PC-3 (cell line): ENCODE data around the gene HOXC10. TPM values are rescaled to one million over a fixed set of nuclear protein-coding genes. Genes with fewer than 3 reads are reported as not detected.

Experiments
- ATAC-seq: fragments of 200-7000 bp; cut with Tn5 transposase; 2 replicates; pipeline ENCODE4 v1.9.1; 2020; ENCODE audit warnings: mild to moderate bottlenecking, moderate library complexity
- BruUV-seq: library from RNA; stranded (reverse); fragments of 400-500 nt; replicated peaks from 2 replicates; lab custom pipeline; 2021; lab: Mats Ljungman, UMichigan
- CTCF ChIA-PET: fragments of 300-600 bp; sonication (Branson Sonifier 250); formaldehyde crosslinking; loops from one replicate; lab custom pipeline; 2022; ENCODE audit warnings: antibody characterized with exemption; lab: Charles Lee
- POLR2A ChIA-PET: fragments of 300-600 bp; sonication (Branson Sonifier 250); formaldehyde crosslinking; loops from one replicate; lab custom pipeline; 2022; ENCODE audit warnings: antibody characterized with exemption; ENCODE audit not compliant: unreplicated experiment; lab: Charles Lee
- DNase-seq: peaks from one replicate; pipeline ENCODE4 v3.0.0-alpha.2; 2015
- H2AFZ ChIP-seq: fragments of 300-600 bp; sonication (generic); 2 replicates; pipeline ENCODE4 v1.6.0; 2016; ENCODE audit warnings: antibody characterized with exemption, low read length
- H3F3A ChIP-seq: fragments of 300-600 bp; sonication (generic); one replicate; pipeline ENCODE4 v1.6.0; 2017; ENCODE audit warnings: antibody characterized with exemption, low read length, control low read depth, mild to moderate bottlenecking; ENCODE audit not compliant: unreplicated experiment
- H3K27ac ChIP-seq: fragments of 300-600 bp; sonication (generic); 2 replicates; pipeline ENCODE4 v1.5.1; 2016; ENCODE audit warnings: mild to moderate bottlenecking, low read length
- H3K27me3 ChIP-seq: fragments of 300-600 bp; sonication (generic); 2 replicates; pipeline ENCODE4 v1.6.1; 2016; ENCODE audit warnings: low read length, mixed read lengths
- H3K36me3 ChIP-seq: fragments of 300-600 bp; sonication (generic); 2 replicates; pipeline ENCODE4 v1.6.1; 2016; ENCODE audit warnings: low read depth, mixed run types, low read length, mixed read lengths
- H3K4me1 ChIP-seq: fragments of 300-600 bp; sonication (generic); 2 replicates; pipeline ENCODE4 v1.5.1; 2016; ENCODE audit warnings: low read length; ENCODE audit not compliant: insufficient read depth
- H3K4me2 ChIP-seq: fragments of 300-600 bp; sonication (generic); 2 replicates; pipeline ENCODE4 v1.6.0; 2016; ENCODE audit warnings: low read length
- H3K4me3 ChIP-seq: fragments of 300-600 bp; sonication (generic); 2 replicates; pipeline ENCODE4 v1.5.1; 2016; ENCODE audit warnings: mild to moderate bottlenecking, low read length, mixed read lengths
- H3K79me2 ChIP-seq: fragments of 300-600 bp; sonication (generic); 2 replicates; pipeline ENCODE4 v1.6.1; 2017; ENCODE audit warnings: low read length, mixed read lengths
- H3K9ac ChIP-seq: fragments of 300-600 bp; sonication (generic); 2 replicates; pipeline ENCODE4 v1.6.0; 2016; ENCODE audit warnings: mild to moderate bottlenecking, low read length
- H3K9me2 ChIP-seq: fragments of 300-600 bp; sonication (generic); replicated peaks from 2 replicates; pipeline ENCODE4 v1.6.1; 2016; ENCODE audit warnings: mixed run types, low read length, mixed read lengths
- H3K9me3 ChIP-seq: fragments of 300-600 bp; sonication (generic); 2 replicates; pipeline ENCODE4 v1.6.1; 2016; ENCODE audit warnings: low read length, mixed read lengths
- H4K20me1 ChIP-seq: fragments of 300-600 bp; sonication (generic); 2 replicates; pipeline ENCODE4 v1.6.1; 2016; ENCODE audit warnings: low read length, mixed read lengths
- CTCF ChIP-seq: fragments of 300-600 bp; sonication (generic); conservative IDR thresholded peaks from 2 replicates; pipeline ENCODE4 v1.5.1; 2017; ENCODE audit warnings: antibody characterized with exemption, low read depth, mild to moderate bottlenecking, low read length
- EZH2 ChIP-seq: fragments of 300-600 bp; sonication (generic); IDR thresholded peaks from one replicate; pipeline ENCODE4 v1.6.1; 2017; ENCODE audit warnings: antibody characterized with exemption, mild to moderate bottlenecking, low read length; ENCODE audit not compliant: unreplicated experiment
- EZH2phosphoT487 ChIP-seq: fragments of 300-600 bp; sonication (generic); IDR thresholded peaks from 2 replicates; pipeline ENCODE4 v1.6.1; 2018; ENCODE audit warnings: mild to moderate bottlenecking, antibody characterized with exemption, low read length, borderline replicate concordance
- intact Hi-C: fragments of 100-400 bp; cut with micrococcal nuclease; formaldehyde crosslinking; loops from 2 replicates; pipeline ENCODE4 v1.9.0; 2023
- total RNA-seq: library from RNA; depleted of rRNA; stranded (reverse); fragments of >200 nt; gene quantifications from 2 replicates; pipeline ENCODE4 v1.2.3, GENCODE V29; 2014

The HOXC10 gene
- total RNA-seq, 1 experiment from 2014 or later: 0.69 TPM

GRCh38 chr12:54020591-54021405 lies 35.9 kb downstream of the HOXC10 start:
- H2AFZ ChIP-seq: no peak overlapping the region
- H3K79me2 ChIP-seq: peaks cover 81% of the 10 kb centered on the region
- H3K4me2 ChIP-seq: no peak overlapping the region
- H3K4me1 ChIP-seq: peaks cover 12% of the 10 kb centered on the region
- intact Hi-C loops: no loop called here
- H3K9ac ChIP-seq: no peak overlapping the region
- BruUV-seq: no TSS peak
- CTCF ChIA-PET: interaction anchor here (0.7 kb wide), 1 partner anchor 11 kb away, joined by 8 read pairs; no protein-coding TSS in a partner anchor
- ATAC-seq (no peak), DNase-seq (no peak)
- H3F3A ChIP-seq: no peaks in the 10 kb centered on the region
- H3K9me2 ChIP-seq: no peaks in the 10 kb centered on the region
- H3K9me3 ChIP-seq: no peaks in the 10 kb centered on the region
- no peak for TF ChIP-seq EZH2phosphoT487
- no peaks in the 10 kb centered on the region for H4K20me1 ChIP-seq
- POLR2A ChIA-PET: no interaction called here
- H3K27ac ChIP-seq: no peak overlapping the region
- no peak overlapping the region for H3K4me3 ChIP-seq
- H3K27me3 ChIP-seq: no peaks in the 10 kb centered on the region
- no peaks in the 10 kb centered on the region for H3K36me3 ChIP-seq

GRCh38 chr12:54021432-54022013 lies 36.6 kb downstream of the HOXC10 start:
- Histone ChIP-seq H3K4me3 (no peak overlapping the region), H3K27ac (no peak overlapping the region), H3K9ac (no peak overlapping the region), H3F3A (no peaks in the 10 kb centered on the region), H4K20me1 (no peaks in the 10 kb centered on the region), H3K9me3 (no peaks in the 10 kb centered on the region), H3K4me2 (no peak overlapping the region), H3K27me3 (no peaks in the 10 kb centered on the region), H3K9me2 (no peaks in the 10 kb centered on the region), H2AFZ (no peak overlapping the region), H3K4me1 (peaks cover 7% of the 10 kb centered on the region; the same call in 1 of the 2 replicates), H3K36me3 (no peaks in the 10 kb centered on the region), H3K79me2 (peaks cover 84% of the 10 kb centered on the region)
- DNase-seq (no peak), ATAC-seq (no peak)
- TF ChIP-seq EZH2 (no peak), CTCF (peak; percentile 25; the same call in 1 of the 2 replicates), EZH2phosphoT487 (no peak)
- ChIA-PET CTCF (no interaction called here), POLR2A (no interaction called here)
- BruUV-seq: no TSS peak
- intact Hi-C loops: no loop called here

GRCh38 chr12:54022960-54023884 lies 38.3 kb downstream of the HOXC10 start:
- Histone ChIP-seq H3K4me3 (no peak overlapping the region), H3K27ac (no peak overlapping the region), H3K4me2 (no peak overlapping the region), H2AFZ (no peak overlapping the region), H3F3A (no peaks in the 10 kb centered on the region), H3K9ac (no peak overlapping the region), H3K9me3 (no peaks in the 10 kb centered on the region), H4K20me1 (no peaks in the 10 kb centered on the region), H3K79me2 (peaks cover 80% of the 10 kb centered on the region), H3K4me1 (peaks cover 9% of the 10 kb centered on the region; the same call in 1 of the 2 replicates), H3K36me3 (no peaks in the 10 kb centered on the region), H3K9me2 (no peaks in the 10 kb centered on the region), H3K27me3 (no peaks in the 10 kb centered on the region)
- intact Hi-C loops: no loop called here
- ChIA-PET POLR2A (no interaction called here), CTCF (no interaction called here)
- BruUV-seq: no TSS peak
- DNase-seq (no peak), ATAC-seq (no peak)
- TF ChIP-seq EZH2phosphoT487: no peak
- TF ChIP-seq EZH2: no peak
- TF ChIP-seq CTCF: no peak
